HuH-7 (cell line): ENCODE data around the gene ILKAP.

ENCODE experiments used
- DNase-seq: peaks from one replicate; pipeline ENCODE4 v3.0.0; 2011; ENCODE audit warnings: low spot score

The ILKAP gene

GRCh38 chr2:238165288-238165921 lies 38.1 kb downstream of the ILKAP start:
- no peak for DNase-seq

- DNase-seq, result no peak
Measured at GRCh38 chr2:238164906-238165287, 38.6 kb downstream of the ILKAP start.

- no peak for DNase-seq
Measured at GRCh38 chr2:238163481-238164198, 39.9 kb downstream of the ILKAP start.

DNA sequence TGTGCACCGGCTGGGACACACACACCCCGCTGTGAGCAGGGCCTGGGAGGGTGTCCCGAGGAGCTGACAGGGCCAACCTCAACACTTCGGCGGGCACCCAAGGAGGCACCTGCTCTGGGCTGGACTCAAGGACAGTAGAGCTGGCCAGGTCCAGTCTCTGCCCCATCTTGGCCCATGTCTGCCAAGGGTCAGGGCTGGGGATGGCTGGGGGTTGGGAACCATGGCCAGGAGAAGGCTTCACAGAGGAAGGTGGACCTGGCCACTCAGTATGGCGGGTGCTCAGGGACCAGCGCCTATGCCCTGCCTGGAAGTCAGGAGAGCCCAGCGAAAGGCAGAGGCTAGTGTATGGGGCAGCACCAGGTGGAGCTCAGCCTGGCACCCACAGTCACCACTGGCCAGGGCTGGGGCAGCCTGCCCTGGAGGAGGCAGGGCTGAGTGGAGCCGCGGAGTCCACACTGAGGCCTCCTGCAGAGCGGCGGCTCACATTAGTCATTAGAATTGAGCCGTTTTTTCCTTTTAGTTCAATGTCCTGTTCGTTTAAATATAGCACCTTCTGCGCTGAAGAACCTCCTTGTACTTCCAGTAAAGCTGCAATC lies 40.6 kb downstream of the ILKAP start:
- DNase-seq, result no peak

DNA sequence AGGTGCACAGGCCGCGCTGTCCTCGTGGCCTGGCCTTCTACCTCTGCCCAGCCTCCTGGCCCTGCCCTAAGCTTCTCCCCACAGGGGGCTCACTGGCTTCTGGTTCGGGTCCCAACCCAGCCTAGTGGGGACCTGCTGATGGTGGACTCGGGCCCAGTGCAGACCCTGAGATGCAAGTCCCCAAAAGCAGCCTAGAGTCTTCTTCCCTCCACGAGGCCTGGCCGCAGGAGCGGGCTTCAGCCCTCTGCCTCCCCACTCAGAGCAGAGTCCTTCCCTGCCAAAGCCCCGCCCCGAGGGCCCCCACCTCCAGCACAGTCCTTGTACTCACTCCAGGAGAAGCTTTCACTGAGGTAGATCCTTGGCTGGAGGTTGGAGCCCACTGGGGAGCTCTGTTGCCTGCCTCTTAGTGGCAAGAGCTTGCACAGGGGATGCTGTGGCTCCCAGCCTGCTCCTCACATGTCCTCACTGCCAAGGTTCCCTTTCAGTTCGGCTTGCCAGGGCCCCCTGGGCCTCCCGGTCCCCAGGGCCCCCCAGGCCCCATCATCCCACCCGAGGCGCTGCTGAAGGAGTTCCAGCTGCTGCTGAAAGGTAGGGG lies 41.1 kb downstream of the ILKAP start:
- no peak for DNase-seq

DNA sequence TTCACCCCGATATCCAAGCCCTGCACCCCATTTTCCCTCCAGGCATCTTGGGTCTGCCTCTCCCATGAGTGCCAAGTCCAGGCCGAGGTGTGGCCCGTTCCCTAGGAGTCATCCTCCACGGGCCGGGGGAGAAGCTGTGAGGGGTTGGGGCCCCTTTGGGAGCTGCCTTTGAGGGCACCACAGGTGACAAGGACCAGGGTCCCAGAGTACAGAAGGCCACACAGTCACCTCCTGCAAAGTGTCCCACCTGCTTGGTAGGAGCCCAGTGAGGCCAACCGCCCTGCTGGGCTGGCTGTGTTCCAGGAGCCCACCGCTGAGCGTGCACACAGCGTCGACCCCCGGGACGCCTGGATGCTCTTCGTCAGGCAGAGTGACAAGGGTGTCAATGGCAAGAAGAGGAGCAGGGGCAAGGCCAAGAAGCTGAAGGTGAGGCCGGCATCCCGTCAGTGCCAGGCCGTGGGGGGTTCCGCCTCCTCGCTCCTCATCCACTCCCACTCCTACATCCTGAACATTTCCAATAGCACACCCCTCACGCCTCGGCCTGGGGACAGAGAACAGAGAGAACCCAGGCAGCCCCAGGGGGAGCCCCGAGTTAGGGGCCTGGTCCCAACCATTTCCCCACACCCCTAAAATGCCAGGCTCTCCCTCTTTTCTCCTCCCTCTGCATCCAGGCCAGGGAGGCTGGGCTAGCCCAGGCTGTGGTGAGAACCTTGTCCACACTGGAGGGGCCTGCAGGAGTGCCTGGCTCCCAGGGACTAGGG lies 42.0 kb downstream of the ILKAP start:
- DNase-seq, result no peak

DNA sequence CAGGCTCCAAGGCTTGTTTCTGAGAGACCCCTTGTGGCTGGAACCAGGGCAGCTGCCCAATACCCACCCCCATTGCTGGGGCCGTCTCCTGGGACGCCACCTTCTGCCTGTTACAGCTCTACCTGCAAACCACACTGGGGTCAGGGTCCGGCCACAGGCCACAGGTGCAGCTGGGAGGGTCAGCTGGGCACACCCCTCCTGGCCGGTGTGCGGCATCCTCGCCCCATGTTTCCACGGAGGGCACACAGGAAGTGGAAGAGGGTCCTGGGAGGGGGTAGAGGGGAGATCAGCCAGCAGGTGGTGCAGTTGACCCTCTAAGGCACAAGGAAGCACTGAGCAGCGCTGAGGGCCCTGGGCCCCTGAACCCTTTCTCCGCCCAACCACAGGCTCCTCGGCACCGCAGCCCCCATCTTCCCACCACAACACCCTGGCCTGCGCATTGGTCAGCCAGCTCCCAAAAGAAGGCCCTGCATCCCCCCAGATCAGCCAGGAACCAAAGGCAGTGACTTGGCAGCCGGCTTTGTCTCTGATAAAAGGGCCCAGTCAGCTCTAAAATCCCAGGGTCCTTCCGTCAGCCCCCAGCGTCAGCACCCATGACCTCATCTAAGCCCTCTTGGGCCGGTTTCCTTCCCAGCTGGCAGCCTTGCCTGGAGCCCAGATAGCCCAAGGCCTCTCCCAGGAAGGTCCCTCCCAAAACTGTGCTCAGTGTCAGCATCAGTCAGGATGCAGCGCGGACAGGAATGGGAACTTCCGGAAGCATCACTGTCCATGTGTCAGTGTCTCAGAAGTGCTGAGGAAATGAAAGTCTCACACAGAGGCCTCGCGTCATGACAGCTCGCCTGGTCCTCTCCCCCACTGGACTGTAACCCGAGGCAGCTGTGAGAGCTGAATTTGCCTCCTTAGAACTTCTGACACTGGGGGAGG lies 43.0 kb downstream of the ILKAP start:
- peak; percentile 83 for DNase-seq

- DNase-seq, result no peak
Measured at GRCh38 chr2:238159661-238160205, 43.8 kb downstream of the ILKAP start.

- peak; percentile 62 for DNase-seq
Measured at GRCh38 chr2:238159071-238159539, 44.4 kb downstream of the ILKAP start.

DNA sequence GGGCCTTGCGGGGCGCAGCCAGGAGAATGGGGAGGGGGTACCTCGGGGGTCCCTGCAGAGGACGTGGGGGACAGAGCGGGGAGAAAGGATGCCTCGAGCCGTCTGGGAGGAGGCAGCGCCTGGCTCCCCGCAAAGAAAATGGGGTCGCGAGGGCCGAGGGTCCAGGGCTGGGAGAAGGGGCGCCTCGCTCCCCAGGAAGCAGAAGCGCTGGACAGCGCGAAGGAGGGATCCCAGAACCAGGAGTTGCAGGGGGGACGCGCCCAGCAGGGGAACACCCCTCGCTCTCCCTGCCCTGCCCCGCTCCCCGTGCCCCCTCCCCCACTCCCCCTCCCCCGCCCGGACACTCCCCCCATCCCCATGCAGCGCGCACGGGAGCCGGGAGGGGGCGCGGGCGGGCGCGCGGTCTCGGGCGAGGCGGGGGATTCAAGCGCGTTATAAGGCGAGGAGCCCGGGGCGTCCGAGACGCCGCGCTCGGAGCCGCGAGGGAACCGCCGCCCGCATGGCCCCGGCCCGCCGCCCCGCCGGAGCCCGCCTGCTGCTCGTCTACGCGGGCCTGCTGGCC lies 44.9 kb downstream of the ILKAP start, which contains the start of gene ERFE:
Gene ERFE, plus strand, starts transcription at position 462 of the 562 bp plus-strand sequence. Its CDS starts 38 bp downstream, at position 500.
- peak; percentile 92 for DNase-seq

- no peak for DNase-seq
Measured at GRCh38 chr2:238158018-238158508, 45.4 kb downstream of the ILKAP start.

- no peak for DNase-seq
Measured at GRCh38 chr2:238157506-238158017, 45.9 kb downstream of the ILKAP start.

- DNase-seq, result no peak
Measured at GRCh38 chr2:238155761-238156694, 47.5 kb downstream of the ILKAP start.

GRCh38 chr2:238155051-238155760 lies 48.3 kb downstream of the ILKAP start:
- no peak for DNase-seq

DNA sequence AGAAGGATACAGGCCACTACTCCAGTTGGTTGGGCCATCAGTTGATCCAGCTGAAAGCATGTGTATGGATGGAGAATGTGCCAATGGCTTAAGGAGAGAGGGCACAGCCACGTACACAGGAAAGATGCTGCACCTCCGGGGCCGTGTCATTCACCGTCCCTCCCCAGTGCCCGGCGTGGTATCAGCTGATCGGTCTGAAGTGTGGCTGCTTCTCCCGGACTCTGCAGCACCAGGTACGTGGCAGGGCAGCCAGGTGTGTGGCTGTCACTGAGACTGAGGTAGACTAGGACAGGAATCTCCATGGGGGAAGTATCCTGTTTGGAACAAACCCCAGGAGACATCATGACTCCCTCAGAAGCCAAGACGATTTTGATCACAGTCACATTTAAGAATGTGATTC lies 48.9 kb downstream of the ILKAP start:
- no peak for DNase-seq

DNA sequence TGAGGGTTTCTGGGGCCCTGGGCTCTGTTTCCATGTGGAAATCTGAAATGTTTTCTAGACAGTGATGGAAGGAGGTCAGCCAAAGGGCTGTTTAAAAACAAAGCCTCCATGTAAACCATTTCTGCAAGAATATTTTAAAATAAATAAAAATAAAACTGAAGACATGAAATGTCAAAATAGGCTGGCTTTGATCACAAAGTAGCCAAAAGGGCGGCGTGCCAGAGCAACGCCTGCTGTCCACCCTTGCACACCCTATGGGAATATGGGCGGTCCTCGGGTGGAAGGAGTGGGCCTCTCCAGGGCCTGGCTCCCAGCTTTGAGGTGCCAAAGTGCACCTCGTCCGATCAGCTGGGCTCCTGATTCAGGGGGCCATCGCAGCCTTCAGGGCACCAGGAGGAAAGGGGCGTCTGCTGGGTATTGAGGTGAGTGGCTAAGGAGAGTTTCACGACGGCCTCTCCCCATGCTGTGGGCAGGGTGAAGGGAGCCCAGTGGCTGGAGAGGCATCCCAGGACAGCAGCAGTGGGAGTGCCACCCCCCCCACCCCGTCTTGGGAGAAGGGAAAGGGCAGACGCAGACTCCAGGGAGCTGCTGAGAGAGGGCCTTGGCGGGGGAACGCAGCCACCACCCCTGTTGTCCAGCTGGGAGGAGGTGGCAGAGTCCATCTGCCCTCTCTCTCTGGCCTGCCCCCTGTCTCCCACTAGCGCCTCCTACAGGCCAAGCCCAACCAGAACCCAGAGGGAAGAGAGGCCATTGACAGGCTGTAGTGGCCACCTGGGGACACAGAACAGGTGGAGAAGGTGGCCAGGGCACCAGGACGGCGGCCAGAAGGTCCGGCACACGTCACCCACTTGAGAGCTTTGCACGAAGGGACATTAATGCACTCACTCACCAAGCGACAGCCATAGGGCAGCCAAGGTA lies 50.5 kb downstream of the ILKAP start:
- no peak for DNase-seq

- DNase-seq, result no peak
Measured at GRCh38 chr2:238151628-238152235, 51.8 kb downstream of the ILKAP start.
